Right forelimb (tissue), 1 donor: ENCODE measurements around the gene CENPL.

Experiments used
- DNase-seq: peaks from one replicate; pipeline ENCODE4 v3.0.0-alpha.2; 2018

Gene CENPL

DNA sequence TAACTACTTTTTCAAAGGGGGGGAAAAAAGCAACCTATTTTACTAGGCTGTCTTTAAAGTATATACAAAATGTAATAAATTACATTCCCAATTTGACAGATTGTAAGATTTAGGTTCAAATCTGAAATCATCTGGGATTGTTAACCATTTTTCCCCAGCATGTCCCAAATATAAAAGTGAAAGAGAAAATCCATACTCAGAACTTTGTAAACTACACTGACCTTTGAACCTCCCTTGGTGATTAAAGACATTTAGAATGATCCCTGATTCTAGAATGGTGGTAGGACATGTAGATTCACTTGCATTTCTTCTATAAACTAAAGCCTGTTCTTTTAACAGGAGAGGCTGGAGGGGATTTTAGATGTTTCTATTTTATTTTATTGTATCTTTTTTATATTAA is 70.9 kb downstream of the CENPL start:
- no peak for DNase-seq
